ENCODE data around the gene PFN1.
"Not testable (repeated sequence)": the region's sequence is repeated elsewhere in the genome, so short reads cannot be mapped to it uniquely, and the experiment has no call there.

The PFN1 gene

DNA sequence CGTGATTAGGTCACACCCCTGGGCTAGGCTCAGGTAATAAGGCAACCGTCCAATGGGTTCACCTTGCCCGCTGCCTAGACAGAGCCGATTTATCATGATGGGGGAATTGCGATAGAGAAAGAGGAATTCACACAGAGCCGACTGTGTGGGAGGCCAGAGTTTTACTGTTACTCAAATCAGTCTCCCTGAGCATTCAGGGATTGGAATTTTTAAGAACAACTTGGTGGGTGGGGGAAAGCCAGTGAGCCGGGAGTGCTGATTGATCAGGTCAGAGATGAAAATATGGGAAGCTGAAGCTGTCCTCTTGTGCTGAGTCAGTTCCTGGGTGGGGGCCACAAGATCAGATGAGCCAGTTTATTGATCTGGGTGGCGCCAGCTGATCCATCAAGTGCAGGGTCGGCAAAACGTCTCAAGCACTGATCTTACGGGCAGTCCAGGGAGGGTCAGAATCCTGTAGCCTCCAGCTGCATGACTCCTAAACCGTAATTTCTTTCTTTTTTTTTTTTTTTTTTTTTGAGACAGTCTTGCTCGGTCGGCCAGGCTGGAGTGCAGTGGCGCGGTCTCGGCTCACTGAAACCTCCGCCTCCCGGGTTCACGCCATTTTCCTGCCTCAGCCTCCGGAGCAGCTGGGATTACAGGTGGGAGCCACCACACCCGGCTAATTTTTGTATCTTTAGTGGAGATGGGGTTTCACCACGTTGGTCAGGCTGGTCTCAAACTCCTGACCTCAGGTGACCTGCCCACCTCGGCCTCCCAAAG, 21.6 kb downstream of the PFN1 start:
- not testable (repeated sequence) for DNase-seq (ENCODE audit: low read depth in 2 of 2, low spot score in 1 of 2)

DNA sequence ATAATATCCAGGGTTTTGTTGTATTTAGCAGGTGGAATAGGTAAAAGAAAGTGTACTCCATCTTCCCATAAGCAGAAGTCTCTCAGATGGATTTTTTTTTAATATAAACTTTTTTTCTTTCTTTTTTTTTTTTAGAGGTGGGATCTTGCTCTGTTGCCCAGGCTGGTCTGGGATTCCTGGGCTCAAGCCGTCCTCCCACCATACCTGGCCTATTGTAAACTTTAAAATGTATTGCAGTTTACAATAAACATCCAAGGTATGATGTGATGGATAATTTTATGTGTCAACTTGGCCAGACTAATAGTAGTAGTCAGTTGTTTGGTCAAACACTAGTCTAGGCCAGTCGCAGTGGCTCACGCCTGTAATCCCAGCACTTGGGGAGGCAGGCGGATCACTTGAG, 27.0 kb downstream of the PFN1 start:
- DNase-seq (ENCODE audit: low read depth in 2 of 2, low spot score in 1 of 2): no peak

DNA sequence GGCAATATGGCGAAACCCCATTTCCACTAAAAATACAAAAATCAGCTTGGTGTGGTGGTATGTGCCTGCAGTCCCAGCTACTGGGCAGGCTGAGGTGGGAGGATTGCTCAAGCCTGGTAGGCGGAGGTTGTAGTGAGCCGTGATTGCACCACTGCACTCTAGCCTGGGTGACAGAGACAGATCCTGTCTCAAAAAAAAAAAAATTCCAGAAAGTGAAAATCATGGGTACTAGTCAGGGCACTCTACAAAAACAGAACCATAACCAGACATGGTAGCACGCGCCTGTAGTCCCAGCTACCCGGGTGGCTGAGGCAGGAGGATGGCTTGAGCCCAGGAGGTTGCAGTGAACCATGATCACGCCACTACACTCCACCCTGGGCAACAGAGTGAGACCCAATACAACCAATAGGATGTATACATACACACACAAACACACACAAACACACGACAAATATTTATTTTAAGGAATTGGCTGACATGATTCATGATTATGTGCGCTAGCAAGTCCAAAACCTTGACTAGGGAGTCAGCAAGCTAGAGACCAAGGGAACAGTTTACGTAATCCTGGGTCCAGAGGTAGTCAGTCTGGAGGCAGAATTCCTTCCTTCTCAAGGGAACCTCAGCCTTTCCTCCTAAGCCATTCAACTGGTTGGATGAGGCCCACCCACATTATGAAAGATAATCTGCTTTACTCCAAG, 27.8 kb downstream of the PFN1 start:
- DNase-seq (ENCODE audit: low read depth in 2 of 2, low spot score in 1 of 2): no peak

DNA sequence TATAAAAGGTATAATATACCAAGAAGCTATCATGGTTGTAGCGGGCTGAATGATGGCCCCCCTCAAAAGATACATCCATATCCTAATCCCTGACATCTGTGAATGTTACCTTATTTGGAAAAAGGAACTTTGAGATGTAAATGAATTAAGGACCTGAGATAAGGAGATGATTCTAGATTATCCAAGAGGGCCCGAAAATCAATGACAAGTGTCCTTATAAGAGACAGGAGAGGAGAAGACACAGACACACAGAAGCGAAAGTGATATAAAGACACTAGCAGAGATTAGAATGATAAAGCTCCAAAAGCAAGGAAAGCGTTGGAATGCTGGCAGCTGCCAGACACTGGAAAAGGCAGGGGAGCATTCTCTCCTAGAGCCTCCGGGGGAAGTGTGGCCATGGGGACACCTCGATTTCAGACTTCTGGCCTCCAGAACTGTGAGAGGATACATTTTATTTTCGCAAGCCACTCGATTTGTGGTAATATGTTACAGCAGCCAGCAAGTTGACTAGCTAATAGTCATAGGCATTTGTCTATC, 28.8 kb downstream of the PFN1 start:
- DNase-seq (ENCODE audit: low read depth in 2 of 2, low spot score in 1 of 2): no peak

DNA sequence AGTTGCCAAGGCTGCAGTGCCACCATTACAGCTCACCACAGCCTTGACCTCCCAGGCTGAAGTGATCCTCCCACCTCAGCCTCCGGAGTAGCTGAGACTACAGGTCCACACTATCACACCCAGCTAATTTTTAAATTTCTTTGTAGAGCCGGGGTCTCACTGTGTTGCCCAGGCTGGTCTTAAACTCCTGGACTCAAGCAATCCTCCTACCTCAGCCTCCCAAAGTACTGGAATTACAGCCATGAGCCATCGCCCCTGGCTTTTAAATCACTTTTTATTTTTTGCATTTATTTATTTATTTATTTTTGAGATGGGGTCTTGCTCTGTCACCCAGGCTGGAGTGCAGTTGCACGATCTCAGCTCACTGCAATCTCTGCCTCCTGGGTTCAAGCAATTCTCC, 33.8 kb downstream of the PFN1 start:
- not testable (repeated sequence) for DNase-seq (ENCODE audit: low read depth in 2 of 2, low spot score in 1 of 2)

DNA sequence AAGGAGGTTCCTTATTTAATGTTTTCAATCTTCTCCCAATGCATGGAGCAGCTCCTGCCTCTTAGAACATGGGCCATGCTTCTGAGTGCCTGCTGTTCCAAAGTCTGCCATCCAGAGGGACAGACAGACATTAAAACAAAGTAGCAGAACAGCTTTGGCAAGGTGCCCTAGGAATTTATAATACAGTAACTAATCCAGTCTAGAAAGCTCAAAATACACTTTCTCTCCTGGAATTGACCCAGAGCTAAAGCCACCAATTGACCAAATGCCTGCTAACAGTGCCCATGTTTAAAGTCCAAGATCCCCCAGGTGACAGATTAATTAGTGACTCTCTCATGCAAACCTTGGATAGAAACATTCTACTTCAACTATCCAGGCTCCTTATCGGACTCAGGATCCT, 34.3 kb downstream of the PFN1 start:
- DNase-seq (ENCODE audit: low read depth in 2 of 2, low spot score in 1 of 2): no peak

DNA sequence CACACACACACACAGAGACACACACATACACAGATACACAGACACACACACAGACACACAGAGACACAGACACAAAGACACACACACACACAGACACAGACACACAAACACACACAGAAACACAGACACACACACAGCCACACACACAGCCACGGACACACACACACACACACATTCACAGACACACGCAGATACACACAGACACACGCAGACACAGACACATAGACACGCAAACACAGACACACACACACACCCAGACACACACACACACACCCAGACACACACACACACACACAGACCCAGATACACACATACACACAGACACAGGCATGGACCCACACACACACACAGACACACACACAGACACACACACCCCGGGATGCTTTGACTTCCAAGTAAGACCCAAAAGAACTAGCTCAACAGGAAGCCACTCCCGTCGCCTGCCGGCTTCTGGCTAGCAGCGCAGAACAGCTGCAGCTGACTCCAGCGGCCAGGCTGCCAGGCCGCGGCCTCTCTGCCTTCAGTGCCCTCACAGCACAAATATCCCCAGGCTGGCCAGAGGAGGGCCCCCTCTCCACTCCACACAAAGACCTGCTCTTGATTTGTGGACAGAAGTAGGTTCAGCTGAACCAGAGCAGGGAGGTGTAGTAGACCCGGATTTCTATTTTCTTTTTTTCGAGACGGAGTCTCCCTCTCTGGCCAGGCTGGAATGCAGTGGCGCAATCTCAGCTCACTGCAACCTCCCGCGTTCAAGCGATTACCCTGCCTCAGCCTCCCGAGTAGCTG, 39.4 kb downstream of the PFN1 start:
- peak in 1 of 2 donors; percentile 46 for DNase-seq (ENCODE audit: low read depth in 2 of 2, low spot score in 1 of 2)

DNA sequence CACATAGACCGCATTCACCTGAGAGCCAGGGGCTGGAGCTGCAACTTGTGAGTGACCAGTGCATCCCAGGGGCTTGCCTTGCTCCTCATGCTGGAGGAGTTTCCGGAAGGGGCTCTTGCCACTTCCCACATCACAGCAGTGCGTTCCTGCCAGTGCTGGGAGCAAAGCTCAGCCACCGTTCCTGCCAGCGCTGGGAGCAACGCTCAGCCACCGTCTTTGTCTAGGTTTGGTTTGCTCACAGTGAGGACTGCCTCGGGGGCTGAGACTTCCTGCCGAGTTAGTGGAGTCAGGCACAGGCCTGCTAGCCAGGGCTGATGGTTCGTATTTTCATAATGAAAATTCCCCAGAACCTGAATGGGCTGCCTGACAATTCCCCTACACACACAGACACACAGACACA, 40.0 kb downstream of the PFN1 start:
- no peak for DNase-seq (ENCODE audit: low read depth in 2 of 2, low spot score in 1 of 2)

DNA sequence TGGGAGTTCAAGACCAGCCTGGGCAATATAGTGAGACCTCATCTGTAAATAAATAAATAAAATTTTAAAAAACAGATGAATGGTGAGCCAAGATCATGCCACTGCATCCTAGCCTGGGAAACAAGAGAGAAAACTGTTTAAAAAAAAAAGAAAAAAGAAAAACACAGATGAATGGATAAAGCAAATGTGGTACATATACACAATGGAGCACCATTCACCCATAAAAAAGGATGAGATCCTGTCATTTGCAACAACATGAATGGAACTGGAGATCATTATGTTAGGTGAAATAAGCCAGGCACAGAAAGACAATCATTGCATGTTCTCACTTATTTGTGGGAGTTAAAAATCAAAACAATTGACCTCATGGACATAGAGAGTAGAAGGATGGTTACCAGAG, 41.7 kb downstream of the PFN1 start:
- DNase-seq (ENCODE audit: low read depth in 2 of 2, low spot score in 1 of 2): not testable (repeated sequence)

DNA sequence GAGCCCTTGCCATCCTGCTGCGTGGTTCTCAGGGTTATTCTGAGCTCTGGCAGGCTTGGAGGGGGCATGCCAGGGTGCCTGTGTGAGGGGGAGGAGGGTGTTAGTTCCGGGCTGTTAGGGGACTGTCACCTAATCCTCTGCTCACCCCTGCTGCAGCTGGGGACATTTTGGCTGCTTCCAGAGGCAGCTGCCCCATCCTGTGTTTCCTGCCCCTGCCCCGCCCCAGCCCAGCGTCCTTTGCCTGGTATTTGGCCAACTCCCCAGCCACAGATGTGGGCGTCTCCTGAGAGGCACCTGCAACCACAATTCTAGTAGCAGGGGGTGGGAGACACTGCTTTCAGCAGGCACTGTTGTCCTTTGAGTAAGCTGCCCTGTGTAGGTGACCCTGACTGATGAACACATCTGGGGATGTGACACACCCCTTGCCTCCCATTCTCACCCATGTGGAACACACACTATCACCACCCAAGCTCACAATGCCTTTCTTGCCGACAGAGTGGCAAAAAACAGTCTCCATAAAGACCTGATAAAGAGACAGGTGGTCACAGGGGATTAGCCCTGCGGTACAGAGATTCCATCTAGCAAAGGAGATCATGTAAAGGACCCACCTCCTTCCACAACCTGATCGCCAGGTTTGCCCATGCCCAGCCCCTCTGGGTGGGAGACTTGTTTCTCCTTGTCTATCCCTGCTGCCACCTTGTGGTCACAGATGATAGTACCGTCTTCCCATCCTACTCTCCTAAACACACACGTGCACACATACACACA, 45.1 kb downstream of the PFN1 start, which contains the start of gene CHRNE:
Gene CHRNE (minus strand): TSS at position 48 of the 768 bp plus-strand sequence. CDS start 35 bp downstream, at position 13.
- DNase-seq (ENCODE audit: low read depth in 2 of 2, low spot score in 1 of 2): peak in 1 of 2 donors; percentile 57

DNA sequence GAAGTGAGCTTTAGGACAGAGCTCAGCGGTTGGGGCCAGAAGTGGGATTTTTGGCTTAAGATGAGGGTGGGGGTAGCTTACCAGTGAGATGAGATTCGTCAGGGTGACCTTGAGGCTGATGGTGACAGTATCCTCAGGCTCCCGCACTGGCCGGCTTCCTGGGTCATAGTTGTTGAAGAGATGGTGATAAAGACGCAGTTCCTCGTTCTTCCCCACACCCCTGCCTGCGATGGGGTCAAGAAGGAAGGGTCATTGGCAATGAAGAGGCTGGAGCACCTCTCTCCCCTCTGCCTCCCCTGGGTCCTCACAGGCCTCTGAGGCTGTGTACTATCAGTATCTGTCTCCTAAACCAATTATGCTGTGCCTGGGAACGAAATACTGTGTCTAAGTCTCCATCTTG, 45.8 kb downstream of the PFN1 start:
- DNase-seq (ENCODE audit: low read depth in 2 of 2, low spot score in 1 of 2): no peak

DNA sequence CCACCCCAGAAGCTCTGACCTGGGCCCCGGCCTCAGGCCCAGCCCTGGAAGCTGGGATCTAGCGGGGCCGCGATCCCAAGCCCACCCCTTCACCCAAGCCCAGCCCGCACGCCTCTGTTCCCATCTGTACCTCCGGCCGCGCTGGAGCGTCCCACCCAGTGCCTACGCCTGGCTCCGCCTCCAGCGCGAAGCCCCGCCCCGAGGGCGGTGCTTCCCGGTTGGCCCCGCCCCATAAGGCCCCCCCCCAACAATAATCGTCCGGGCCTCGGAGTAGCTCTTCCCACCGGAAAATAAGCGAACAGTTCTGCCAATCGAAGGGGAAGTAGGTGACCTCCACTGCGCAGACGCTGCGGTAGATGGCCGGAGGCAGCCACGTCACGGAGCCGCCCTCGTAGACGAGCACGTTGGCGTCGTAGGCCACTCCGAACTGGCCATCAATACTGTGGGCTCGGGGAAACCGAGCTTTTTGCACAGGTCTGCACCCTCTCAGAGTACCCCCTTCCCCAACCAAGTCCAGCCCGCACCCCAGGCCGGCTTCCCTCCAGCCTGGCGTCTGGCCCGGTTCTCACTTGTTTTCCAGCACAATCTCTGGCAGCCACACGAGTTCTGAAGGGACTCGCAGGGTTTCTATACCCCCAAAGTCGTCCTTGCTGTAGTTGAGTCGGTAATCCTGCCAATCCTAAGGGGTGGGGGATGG, 46.5 kb downstream of the PFN1 start:
- no peak for DNase-seq (ENCODE audit: low read depth in 2 of 2, low spot score in 1 of 2)

DNA sequence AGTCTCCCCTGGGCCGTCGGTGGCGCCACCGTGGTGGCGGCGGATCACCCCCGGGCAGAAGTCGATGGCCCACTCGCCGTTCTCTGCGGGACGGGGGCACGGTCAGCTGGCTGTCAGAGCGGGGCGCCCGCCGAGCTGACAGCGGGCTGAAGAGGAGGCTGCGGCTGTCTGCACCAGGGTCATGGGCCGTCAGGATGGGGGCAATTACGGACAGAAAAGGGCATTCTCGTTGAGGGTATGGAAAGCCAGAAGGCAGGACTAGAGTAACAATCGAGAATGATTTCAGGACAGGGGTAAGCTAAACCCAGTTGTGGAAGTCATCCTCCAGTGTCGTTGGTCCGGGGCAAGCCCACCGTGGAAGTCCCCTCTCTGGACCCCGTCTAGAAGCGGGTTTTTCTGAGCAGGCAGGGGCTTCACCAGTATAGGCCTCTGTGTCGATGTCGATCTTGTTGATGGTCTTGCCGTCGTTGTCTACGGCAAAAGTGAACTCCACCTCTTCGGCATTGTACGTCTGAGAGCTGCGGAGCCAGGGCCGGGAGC, 47.2 kb downstream of the PFN1 start:
- no peak for DNase-seq (ENCODE audit: low read depth in 2 of 2, low spot score in 1 of 2)

DNA sequence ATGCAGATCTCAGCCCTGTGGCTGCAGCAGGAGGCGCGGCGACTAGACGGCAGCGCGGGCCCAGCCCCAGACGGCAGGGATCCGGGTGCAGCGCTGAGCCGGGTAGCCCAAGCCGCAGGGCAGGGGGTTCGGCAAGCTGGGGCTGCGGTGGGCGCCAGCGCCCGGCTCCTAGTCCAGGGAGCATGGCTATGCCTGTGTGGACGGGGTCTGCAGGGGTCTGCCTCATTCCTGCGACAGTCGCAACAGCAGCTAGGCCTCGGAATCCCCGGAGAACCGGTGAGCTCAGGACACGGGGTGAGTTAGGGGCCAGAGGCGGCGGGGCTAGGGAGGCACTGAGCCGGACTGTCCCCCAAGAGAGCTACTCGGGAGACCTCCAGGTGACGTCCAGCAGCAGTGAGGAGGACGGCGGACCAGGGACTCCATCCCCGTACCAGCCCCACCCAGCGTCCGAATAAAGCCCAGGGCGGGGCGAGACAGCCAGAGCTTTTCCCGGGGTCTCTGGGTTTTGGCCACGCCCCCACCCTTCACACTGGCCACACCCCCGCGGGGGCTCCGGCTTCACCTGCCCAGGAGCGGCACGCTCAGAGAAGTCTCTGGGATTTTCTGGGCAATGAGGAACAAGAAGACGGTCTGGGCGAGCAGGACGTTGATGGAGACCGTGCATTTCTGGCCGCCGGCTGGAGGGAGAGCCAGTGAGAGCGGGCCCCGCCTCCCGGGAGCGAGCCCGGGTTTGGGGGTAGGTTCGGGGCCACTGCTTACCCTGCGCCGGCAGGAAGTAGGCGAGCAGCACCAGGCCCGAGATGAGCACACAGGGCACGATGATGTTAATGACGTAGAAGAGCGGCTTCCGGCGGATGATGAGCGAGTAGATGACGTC, 47.9 kb downstream of the PFN1 start:
- no peak for DNase-seq (ENCODE audit: low read depth in 2 of 2, low spot score in 1 of 2)

DNA sequence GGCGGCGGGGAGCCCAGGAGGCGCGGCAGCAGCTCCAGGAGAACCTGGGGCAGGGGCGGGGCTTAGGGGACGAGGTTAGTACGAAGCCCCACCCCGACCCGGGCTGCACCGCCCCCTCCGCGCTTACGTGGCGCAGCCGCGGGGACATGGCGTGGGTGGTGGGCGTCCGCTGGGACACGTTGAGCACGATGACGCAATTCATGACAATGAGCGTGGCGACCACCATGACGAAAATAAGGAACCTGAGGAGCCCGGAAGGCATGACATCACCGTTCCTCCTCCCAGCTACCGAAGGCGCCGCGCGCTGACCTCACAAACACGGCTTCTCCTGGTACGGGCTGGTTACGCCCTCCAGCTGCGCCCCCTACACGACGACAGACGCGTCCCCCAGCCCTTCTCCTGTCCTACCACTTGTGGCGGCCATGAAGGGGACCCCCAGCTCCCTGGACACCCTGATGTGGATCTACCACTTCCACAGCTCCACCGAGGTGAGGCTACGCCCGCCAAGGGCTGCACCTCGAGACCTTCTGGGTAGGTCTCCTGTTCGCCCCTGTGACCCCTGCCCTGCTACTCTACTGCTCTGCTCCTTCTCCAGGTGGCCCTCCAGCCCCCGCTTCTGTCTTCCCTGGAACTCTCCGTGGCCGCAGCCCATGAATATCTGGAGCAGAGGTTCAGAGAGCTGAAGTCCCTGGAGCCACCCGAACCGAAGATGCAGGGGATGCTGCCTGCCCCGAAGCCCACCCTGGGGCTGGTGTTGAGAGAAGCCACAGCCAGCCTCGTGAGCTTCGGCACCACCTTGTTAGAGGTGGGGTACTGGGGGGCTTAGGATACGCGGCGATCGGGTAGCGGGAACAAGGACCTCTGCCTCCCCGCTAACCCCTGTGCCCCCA, 48.7 kb downstream of the PFN1 start, which contains the start of gene C17orf107:
Gene C17orf107 (plus strand): TSS at position 196 of the 890 bp plus-strand sequence. CDS start 227 bp downstream, at position 423.
- peak; percentile 83 to 89 for DNase-seq (ENCODE audit: low read depth in 2 of 2, low spot score in 1 of 2)

DNA sequence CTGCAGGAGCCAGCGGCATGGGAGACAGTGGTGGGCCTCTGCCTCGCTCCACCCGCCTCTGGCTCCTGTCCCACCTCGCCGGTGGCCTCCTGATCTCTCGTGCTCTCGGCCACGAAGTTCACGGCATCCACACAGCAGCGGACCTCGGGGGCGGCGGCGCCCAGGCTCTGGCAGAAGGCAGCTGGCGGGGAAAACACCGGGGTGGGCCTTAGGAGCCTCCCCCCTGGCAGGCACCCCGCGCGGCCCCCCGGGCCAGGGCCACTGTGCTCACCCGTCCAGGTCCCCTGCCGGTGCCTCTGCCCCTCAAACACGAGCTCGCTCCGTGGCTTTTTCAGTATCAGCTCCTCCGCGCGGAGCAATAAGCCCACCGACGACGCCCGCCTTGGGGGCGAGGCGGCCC, 49.4 kb downstream of the PFN1 start:
- DNase-seq (ENCODE audit: low read depth in 2 of 2, low spot score in 1 of 2): no peak

DNA sequence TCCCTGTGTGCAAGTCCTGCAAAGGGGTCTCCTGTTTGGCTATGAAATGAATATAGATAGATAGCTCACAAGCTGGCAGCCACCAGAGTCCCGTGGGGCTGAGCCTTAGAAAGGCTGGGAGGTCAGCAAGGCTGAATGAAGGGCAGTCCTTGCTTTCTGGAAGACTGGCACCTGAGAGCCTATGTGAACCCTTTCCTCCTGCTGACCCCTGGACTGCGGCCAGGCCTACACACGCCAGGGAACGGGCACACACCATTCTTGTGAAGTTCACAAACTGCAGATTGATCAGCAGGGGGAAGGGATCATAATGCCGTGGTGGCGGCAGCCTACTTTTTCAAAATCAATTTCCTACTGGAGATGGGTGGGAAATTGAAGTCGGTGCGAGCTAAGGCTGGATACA, 50.0 kb downstream of the PFN1 start:
- no peak for DNase-seq (ENCODE audit: low read depth in 2 of 2, low spot score in 1 of 2)

DNA sequence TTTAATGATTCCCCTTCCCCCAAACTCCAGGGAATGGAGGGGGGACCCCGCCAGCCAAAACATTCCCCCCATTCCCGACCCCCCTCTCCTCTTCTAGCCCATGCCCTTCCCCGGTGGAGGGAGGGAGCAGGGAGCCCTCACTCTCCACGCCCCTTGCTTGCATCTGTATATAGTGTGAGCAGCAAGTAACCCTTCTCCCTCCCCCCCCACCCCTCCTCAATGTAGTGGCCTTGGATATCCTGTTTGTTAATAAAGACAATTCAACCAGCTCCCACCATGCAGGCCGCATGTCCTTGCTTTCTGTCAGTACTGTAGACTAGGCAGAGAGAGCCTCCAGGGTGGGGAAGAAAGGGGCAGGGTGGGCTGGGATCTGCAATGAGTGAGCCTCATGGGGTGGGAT, 50.5 kb downstream of the PFN1 start:
- no peak for DNase-seq (ENCODE audit: low read depth in 2 of 2, low spot score in 1 of 2)
